GM19099 (cell line): ENCODE data around the gene RABEPK.

Experiments used
- POLR2A ChIP-seq: IDR thresholded peaks from 3 replicates; pipeline ENCODE4 v1.6.1; 2011; ENCODE audit warnings: low read depth; ENCODE audit not compliant: insufficient read length; ENCODE audit errors: extremely low read depth

RABEPK gene

GRCh38 chr9:125269014-125269397 lies 68.7 kb downstream of the RABEPK start:
- TF ChIP-seq POLR2A = no peak

GRCh38 chr9:125271081-125271480 lies 70.7 kb downstream of the RABEPK start:
- TF ChIP-seq POLR2A = no peak

GRCh38 chr9:125272697-125273096 lies 72.4 kb downstream of the RABEPK start:
- TF ChIP-seq POLR2A = no peak

- TF ChIP-seq POLR2A = no peak
Observed at GRCh38 chr9:125276771-125277170, 76.4 kb downstream of the RABEPK start.

- TF ChIP-seq POLR2A = no peak
Observed at GRCh38 chr9:125277411-125277810, 77.1 kb downstream of the RABEPK start.

GRCh38 chr9:125280945-125281344 lies 80.6 kb downstream of the RABEPK start:
- TF ChIP-seq POLR2A = no peak
